Neural cell (in vitro differentiated cells): ENCODE measurements around the gene SLCO2A1. TPM values are rescaled to one million over a fixed set of nuclear protein-coding genes. Genes with fewer than 3 reads are reported as not detected.
A peak's percentile ranks its signal among the peaks of the same experiment; 100 is the strongest.

ENCODE experiments used
- H2AFZ ChIP-seq: fragments of 200-600, 300-800 bp; sonication (generic), shearing (Covaris generic); 2 replicates; pipeline ENCODE4 v1.6.0; 2014; ENCODE audit warnings: low read depth, mild to moderate bottlenecking, antibody characterized with exemption, low read length, moderate library complexity
- H3F3A ChIP-seq: fragments of 200-600 bp; shearing (Covaris generic); 2 replicates; pipeline ENCODE4 v1.6.1; 2016; ENCODE audit warnings: mild to moderate bottlenecking, moderate library complexity, mixed read lengths, antibody characterized with exemption, low read length; ENCODE audit not compliant: insufficient read depth, poor library complexity, severe bottlenecking
- H3K27ac ChIP-seq: fragments of 200-600, 300-800 bp; sonication (generic), shearing (Covaris generic); 2 replicates; pipeline ENCODE4 v1.5.1; 2014; ENCODE audit warnings: mild to moderate bottlenecking, low read length, moderate library complexity
- H3K27me3 ChIP-seq: fragments of 300-800, 200-600 bp; sonication (generic), shearing (Covaris generic); 2 replicates; pipeline ENCODE4 v1.6.0; 2014; ENCODE audit warnings: mild to moderate bottlenecking, low read depth, low read length, moderate library complexity; ENCODE audit not compliant: insufficient read depth
- H3K36me3 ChIP-seq: fragments of 300-800, 200-600 bp; sonication (generic), shearing (Covaris generic); 2 replicates; pipeline ENCODE4 v1.5.1; 2014; ENCODE audit warnings: mild to moderate bottlenecking, antibody characterized with exemption, low read length, moderate library complexity; ENCODE audit not compliant: insufficient read depth
- H3K4me2 ChIP-seq: fragments of 300-800, 200-600 bp; sonication (generic), shearing (Covaris generic); 2 replicates; pipeline ENCODE4 v1.6.0; 2014; ENCODE audit warnings: mild to moderate bottlenecking, low read length
- H3K4me3 ChIP-seq: fragments of 300-800, 200-600 bp; sonication (generic), shearing (Covaris generic); 2 replicates; pipeline ENCODE4 v1.5.1; 2014; ENCODE audit warnings: mild to moderate bottlenecking, low read length, moderate library complexity
- H3K79me2 ChIP-seq: fragments of 200-600 bp; shearing (Covaris generic); replicated peaks from 2 replicates; pipeline ENCODE4 v1.6.0; 2014; ENCODE audit warnings: mild to moderate bottlenecking, low read length, moderate library complexity; ENCODE audit not compliant: insufficient read depth
- H3K9ac ChIP-seq: fragments of 300-800, 200-600 bp; sonication (generic), shearing (Covaris generic); 2 replicates; pipeline ENCODE4 v1.6.1; 2016; ENCODE audit warnings: mild to moderate bottlenecking, low read length, mixed read lengths
- H3K9me2 ChIP-seq: fragments of 200-600 bp; shearing (Covaris generic); 2 replicates; pipeline ENCODE4 v1.6.1; 2016; ENCODE audit warnings: mild to moderate bottlenecking, low read length, mixed read lengths; ENCODE audit not compliant: insufficient read depth
- H3K9me3 ChIP-seq: fragments of 200-600, 300-800 bp; sonication (generic), shearing (Covaris generic); 2 replicates; pipeline ENCODE4 v1.6.1; 2016; ENCODE audit warnings: mild to moderate bottlenecking, mixed run types, low read length, moderate library complexity, mixed read lengths
- H4K20me1 ChIP-seq: fragments of 200-600 bp; shearing (Covaris generic); 2 replicates; pipeline ENCODE4 v1.6.1; 2016; ENCODE audit warnings: mild to moderate bottlenecking, mixed run types; ENCODE audit not compliant: insufficient read depth
- EP300 ChIP-seq: fragments of 450-650 bp; conservative IDR thresholded peaks from 2 replicates; pipeline ENCODE4 v1.6.1; 2014; ENCODE audit warnings: antibody characterized with exemption, mild to moderate bottlenecking, moderate library complexity; ENCODE audit not compliant: poor library complexity, severe bottlenecking
- EZH2 ChIP-seq: fragments of 200-600, 300-800 bp; shearing (Covaris generic), sonication (generic); IDR thresholded peaks from 2 replicates; pipeline ENCODE4 v1.6.1; 2014; ENCODE audit warnings: antibody characterized with exemption, low read length, borderline replicate concordance, mild to moderate bottlenecking; ENCODE audit not compliant: insufficient read depth, poor library complexity, severe bottlenecking
- MXI1 ChIP-seq: fragments of 450-650 bp; conservative IDR thresholded peaks from 2 replicates; pipeline ENCODE4 v1.6.1; 2014; ENCODE audit warnings: antibody characterized with exemption, mild to moderate bottlenecking; ENCODE audit not compliant: poor library complexity, severe bottlenecking
- POLR2AphosphoS5 ChIP-seq: IDR thresholded peaks from 2 replicates; pipeline ENCODE4 v1.6.1; 2012
- RAD21 ChIP-seq: fragments of 450-650 bp; conservative IDR thresholded peaks from 2 replicates; pipeline ENCODE4 v1.6.1; 2014; ENCODE audit warnings: antibody characterized with exemption, mild to moderate bottlenecking, moderate library complexity
- SMC3 ChIP-seq: fragments of 450-650 bp; conservative IDR thresholded peaks from 2 replicates; pipeline ENCODE4 v1.6.1; 2014; ENCODE audit warnings: antibody characterized with exemption, mild to moderate bottlenecking, moderate library complexity; ENCODE audit not compliant: poor library complexity
- TAF1 ChIP-seq: IDR thresholded peaks from 2 replicates; pipeline ENCODE4 v1.6.1; 2012; ENCODE audit warnings: low read depth
- polyA plus RNA-seq: library from polyadenylated mRNA; depleted of rRNA; stranded (reverse); fragments of >200 nt; gene quantifications from 2 replicates; pipeline ENCODE4 v1.2.3, GENCODE V29; 2014
- TF ChIP-seq, protein P1 (sequence below): fragments of 450-650 bp; IDR thresholded peaks from 2 replicates; pipeline ENCODE4 v1.5.1; 2014; ENCODE audit warnings: antibody characterized with exemption, mild to moderate bottlenecking, moderate library complexity; ENCODE audit not compliant: poor library complexity, severe bottlenecking
- TF ChIP-seq, protein P2 (sequence below): IDR thresholded peaks from 2 replicates; pipeline ENCODE4 v1.6.1; 2012; ENCODE audit warnings: borderline replicate concordance

The SLCO2A1 gene
- polyA plus RNA-seq, 1 donor from 2014 or later: not detected

DNA sequence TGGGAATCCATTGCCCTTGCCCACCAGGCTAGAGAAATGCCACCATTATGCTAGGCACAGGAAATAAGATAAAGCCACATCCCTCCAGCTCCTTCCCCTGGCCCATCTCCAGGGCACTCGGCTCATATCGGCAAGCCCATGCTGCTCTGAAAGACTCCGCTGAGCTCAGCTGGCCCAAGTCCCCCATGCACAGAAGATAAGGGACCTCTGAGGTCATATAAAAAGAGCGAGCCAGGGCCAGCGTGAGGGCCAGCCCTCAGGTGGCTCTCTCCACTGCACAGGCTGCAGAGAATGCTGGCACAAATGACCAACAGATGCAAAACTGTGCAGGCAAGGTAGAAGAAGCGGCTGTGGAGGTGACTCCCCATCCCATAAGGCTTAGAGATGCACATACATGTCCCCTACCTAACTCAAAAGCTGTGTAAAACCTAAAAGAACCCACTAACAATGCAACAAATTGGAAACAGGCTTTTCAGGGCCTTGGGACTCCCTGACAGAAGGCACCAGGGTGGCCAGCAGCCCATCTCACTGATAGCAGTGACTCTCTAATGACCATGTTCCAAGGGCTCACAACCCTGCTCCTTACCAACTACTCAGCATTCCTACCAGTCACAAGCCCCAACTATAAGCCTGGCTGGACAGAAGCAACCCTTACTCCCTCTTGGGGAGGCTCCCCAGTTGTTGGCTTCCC is 137.0 kb downstream of the SLCO2A1 start:
- peaks cover 44% of the 10 kb centered on the region for H3K79me2 ChIP-seq
- H2AFZ ChIP-seq: no peak overlapping the region
- no peaks in the 10 kb centered on the region for H3K9me3 ChIP-seq
- no peaks in the 10 kb centered on the region for H3F3A ChIP-seq
- H3K9ac ChIP-seq: no peak overlapping the region
- TF ChIP-seq POLR2AphosphoS5 (no peak), EZH2 (no peak), SMC3 (no peak), RAD21 (no peak), EP300 (no peak), TAF1 (no peak), MXI1 (no peak)
- TF ChIP-seq, protein P1, sequence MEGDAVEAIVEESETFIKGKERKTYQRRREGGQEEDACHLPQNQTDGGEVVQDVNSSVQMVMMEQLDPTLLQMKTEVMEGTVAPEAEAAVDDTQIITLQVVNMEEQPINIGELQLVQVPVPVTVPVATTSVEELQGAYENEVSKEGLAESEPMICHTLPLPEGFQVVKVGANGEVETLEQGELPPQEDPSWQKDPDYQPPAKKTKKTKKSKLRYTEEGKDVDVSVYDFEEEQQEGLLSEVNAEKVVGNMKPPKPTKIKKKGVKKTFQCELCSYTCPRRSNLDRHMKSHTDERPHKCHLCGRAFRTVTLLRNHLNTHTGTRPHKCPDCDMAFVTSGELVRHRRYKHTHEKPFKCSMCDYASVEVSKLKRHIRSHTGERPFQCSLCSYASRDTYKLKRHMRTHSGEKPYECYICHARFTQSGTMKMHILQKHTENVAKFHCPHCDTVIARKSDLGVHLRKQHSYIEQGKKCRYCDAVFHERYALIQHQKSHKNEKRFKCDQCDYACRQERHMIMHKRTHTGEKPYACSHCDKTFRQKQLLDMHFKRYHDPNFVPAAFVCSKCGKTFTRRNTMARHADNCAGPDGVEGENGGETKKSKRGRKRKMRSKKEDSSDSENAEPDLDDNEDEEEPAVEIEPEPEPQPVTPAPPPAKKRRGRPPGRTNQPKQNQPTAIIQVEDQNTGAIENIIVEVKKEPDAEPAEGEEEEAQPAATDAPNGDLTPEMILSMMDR: no peak
- TF ChIP-seq, protein P2, sequence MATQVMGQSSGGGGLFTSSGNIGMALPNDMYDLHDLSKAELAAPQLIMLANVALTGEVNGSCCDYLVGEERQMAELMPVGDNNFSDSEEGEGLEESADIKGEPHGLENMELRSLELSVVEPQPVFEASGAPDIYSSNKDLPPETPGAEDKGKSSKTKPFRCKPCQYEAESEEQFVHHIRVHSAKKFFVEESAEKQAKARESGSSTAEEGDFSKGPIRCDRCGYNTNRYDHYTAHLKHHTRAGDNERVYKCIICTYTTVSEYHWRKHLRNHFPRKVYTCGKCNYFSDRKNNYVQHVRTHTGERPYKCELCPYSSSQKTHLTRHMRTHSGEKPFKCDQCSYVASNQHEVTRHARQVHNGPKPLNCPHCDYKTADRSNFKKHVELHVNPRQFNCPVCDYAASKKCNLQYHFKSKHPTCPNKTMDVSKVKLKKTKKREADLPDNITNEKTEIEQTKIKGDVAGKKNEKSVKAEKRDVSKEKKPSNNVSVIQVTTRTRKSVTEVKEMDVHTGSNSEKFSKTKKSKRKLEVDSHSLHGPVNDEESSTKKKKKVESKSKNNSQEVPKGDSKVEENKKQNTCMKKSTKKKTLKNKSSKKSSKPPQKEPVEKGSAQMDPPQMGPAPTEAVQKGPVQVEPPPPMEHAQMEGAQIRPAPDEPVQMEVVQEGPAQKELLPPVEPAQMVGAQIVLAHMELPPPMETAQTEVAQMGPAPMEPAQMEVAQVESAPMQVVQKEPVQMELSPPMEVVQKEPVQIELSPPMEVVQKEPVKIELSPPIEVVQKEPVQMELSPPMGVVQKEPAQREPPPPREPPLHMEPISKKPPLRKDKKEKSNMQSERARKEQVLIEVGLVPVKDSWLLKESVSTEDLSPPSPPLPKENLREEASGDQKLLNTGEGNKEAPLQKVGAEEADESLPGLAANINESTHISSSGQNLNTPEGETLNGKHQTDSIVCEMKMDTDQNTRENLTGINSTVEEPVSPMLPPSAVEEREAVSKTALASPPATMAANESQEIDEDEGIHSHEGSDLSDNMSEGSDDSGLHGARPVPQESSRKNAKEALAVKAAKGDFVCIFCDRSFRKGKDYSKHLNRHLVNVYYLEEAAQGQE: no peak
- no peak overlapping the region for H3K4me2 ChIP-seq
- H3K27ac ChIP-seq: no peak overlapping the region
- no peaks in the 10 kb centered on the region for H3K27me3 ChIP-seq
- no peaks in the 10 kb centered on the region for H3K36me3 ChIP-seq
- peak overlapping the region; percentile 96 for H3K4me3 ChIP-seq
- no peaks in the 10 kb centered on the region for H4K20me1 ChIP-seq
- H3K9me2 ChIP-seq: no peaks in the 10 kb centered on the region

DNA sequence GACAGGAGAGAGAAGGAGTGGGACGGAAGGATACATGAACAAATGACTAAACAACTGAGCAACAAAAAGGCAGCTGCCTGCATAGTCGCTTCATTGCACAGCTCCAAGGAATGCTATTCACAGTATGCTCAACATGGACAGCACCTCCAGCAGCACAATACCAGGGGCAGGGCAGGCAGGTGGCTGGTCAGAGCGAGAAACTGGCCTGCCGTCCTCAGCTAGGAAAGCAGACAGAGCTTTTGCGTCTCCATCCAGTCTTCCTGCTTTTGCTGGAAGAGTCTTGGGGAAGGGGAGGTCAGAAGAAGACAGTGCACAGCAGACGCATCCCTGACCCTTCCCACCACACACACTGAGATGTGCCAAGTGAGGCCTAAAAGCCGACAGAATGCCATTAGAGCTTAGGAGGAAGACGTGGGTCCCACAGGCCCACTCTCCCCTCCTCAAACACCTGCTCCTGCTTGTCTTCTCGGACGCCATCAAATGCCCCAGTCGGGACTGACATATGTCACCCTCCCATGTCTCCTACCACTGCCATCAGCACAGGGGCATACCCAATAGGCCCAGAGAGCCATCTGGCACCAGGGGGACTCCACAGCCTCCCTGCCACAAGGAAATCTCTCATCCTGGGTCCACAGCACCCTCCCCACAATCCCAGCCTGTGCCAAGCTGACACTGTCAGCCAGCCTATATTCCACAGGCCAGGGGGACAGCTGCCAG is 137.9 kb downstream of the SLCO2A1 start:
- Histone ChIP-seq H3K27ac (no peak overlapping the region), H3F3A (no peaks in the 10 kb centered on the region), H3K9ac (no peak overlapping the region), H4K20me1 (no peaks in the 10 kb centered on the region), H3K4me3 (peak overlapping the region; percentile 96), H3K27me3 (no peaks in the 10 kb centered on the region), H3K79me2 (peaks cover 44% of the 10 kb centered on the region), H3K9me2 (no peaks in the 10 kb centered on the region), H3K36me3 (no peaks in the 10 kb centered on the region), H3K4me2 (no peak overlapping the region), H2AFZ (no peak overlapping the region), H3K9me3 (no peaks in the 10 kb centered on the region)
- no peak for TF ChIP-seq EZH2
